GM23338 (cell line): ENCODE data around the gene CELF4. TPM values are rescaled to one million over a fixed set of nuclear protein-coding genes. Genes with fewer than 3 reads are reported as not detected.

Experiments
- ATAC-seq: fragments of 200-7000 bp; cut with Tn5 transposase; 3 replicates; pipeline ENCODE4 v1.9.1; 2020
- DNase-seq: peaks from one replicate; pipeline ENCODE4 v3.0.0-alpha.2; 2015; ENCODE audit warnings: low spot score
- H2AFZ ChIP-seq: fragments of 200-600 bp; sonication (generic); 2 replicates; pipeline ENCODE4 v1.8.0; 2016; ENCODE audit warnings: antibody characterized with exemption, mild to moderate bottlenecking, moderate library complexity
- H3F3A ChIP-seq: fragments of 200-600 bp; sonication (generic); replicated peaks from 2 replicates; pipeline ENCODE4 v1.8.0; 2017; ENCODE audit warnings: antibody characterized with exemption, mixed run types, low read depth
- H3K27ac ChIP-seq: fragments of 200-600 bp; sonication (generic); 2 replicates; pipeline ENCODE4 v1.6.1; 2016; ENCODE audit warnings: low read depth
- H3K27me3 ChIP-seq: fragments of 200-600 bp; sonication (generic); 2 replicates; pipeline ENCODE4 v1.8.0; 2016; ENCODE audit warnings: mild to moderate bottlenecking, mixed run types, moderate library complexity; ENCODE audit not compliant: insufficient read depth
- H3K36me3 ChIP-seq: fragments of 200-600 bp; sonication (generic); 2 replicates; pipeline ENCODE4 v1.8.0; 2016; ENCODE audit warnings: mild to moderate bottlenecking; ENCODE audit not compliant: insufficient read depth
- H3K4me1 ChIP-seq: fragments of 200-600 bp; sonication (generic); 2 replicates; pipeline ENCODE4 v1.8.0; 2016; ENCODE audit warnings: mild to moderate bottlenecking, moderate library complexity; ENCODE audit not compliant: insufficient read depth
- H3K4me2 ChIP-seq: fragments of 200-600 bp; sonication (generic); 2 replicates; pipeline ENCODE4 v1.7.1; 2017; ENCODE audit warnings: mixed run types
- H3K4me3 ChIP-seq: fragments of 200-600 bp; sonication (generic); 2 replicates; pipeline ENCODE4 v1.6.1; 2016; ENCODE audit warnings: mixed run types
- H3K79me2 ChIP-seq: fragments of 200-600 bp; sonication (generic); replicated peaks from 2 replicates; pipeline ENCODE4 v1.8.0; 2017; ENCODE audit warnings: mild to moderate bottlenecking; ENCODE audit not compliant: insufficient read depth
- H3K9me2 ChIP-seq: fragments of 200-600 bp; sonication (generic); 2 replicates; pipeline ENCODE4 v1.8.0; 2017; ENCODE audit not compliant: insufficient read depth
- H4K20me1 ChIP-seq: fragments of 200-600 bp; sonication (generic); replicated peaks from 2 replicates; pipeline ENCODE4 v1.8.0; 2017; ENCODE audit warnings: mild to moderate bottlenecking; ENCODE audit not compliant: insufficient read depth
- H3K27ac Mint-ChIP-seq: 2 replicates; pipeline ENCODE4 v1.8.0; 2020; ENCODE audit warnings: inconsistent platforms, mild to moderate bottlenecking, moderate library complexity, mixed read lengths
- H3K27me3 Mint-ChIP-seq: 3 replicates; pipeline ENCODE4 v1.8.0; 2022; ENCODE audit warnings: low read depth, mild to moderate bottlenecking, moderate library complexity, mixed read lengths, inconsistent platforms; ENCODE audit not compliant: insufficient read depth, poor library complexity
- H3K36me3 Mint-ChIP-seq: 3 replicates; pipeline ENCODE4 v1.8.0; 2021; ENCODE audit warnings: low read depth, mild to moderate bottlenecking, inconsistent platforms, moderate library complexity, mixed read lengths
- H3K4me1 Mint-ChIP-seq: 3 replicates; pipeline ENCODE4 v1.8.0; 2020; ENCODE audit warnings: mild to moderate bottlenecking, inconsistent platforms, mixed read lengths
- H3K4me3 Mint-ChIP-seq: 3 replicates; pipeline ENCODE4 v1.8.0; 2021; ENCODE audit warnings: moderate library complexity, mild to moderate bottlenecking, inconsistent platforms, mixed read lengths
- H3K9me3 Mint-ChIP-seq: 3 replicates; pipeline ENCODE4 v1.8.0; 2020; ENCODE audit warnings: moderate library complexity, mild to moderate bottlenecking, inconsistent platforms, mixed read lengths
- CTCF ChIP-seq, 2 experiments: fragments of 200-600 bp in 1 of 2; sonication (generic) in 1 of 2; conservative IDR thresholded peaks; 2 replicates each; pipeline versions ENCODE4 v1.5.1 to v1.6.1; 2016 to 2017; ENCODE audit warnings: antibody characterized with exemption in 2 of 2, low read depth in 2 of 2, mild to moderate bottlenecking in 2 of 2, moderate library complexity in 1 of 2
- REST ChIP-seq: IDR thresholded peaks from one replicate; pipeline ENCODE4 v1.6.1; 2018; ENCODE audit warnings: antibody characterized with exemption; ENCODE audit not compliant: unreplicated experiment
- polyA plus RNA-seq: library from polyadenylated mRNA; unstranded; fragments of >200 nt; fragmentation: Nextera tagmentation; extraction: Ambion mirVana; gene quantifications from 2 replicates; pipeline ENCODE4 v1.2.1, GENCODE V29; 2016
- total RNA-seq: library from RNA; depleted of rRNA; stranded (reverse); fragments of >200 nt; shearing (Covaris generic); gene quantifications from 2 replicates; pipeline ENCODE4 v1.2.3, GENCODE V29; 2014

CELF4 gene
- total and polyA plus RNA-seq, 2 experiments from 2014 or later: 2.6 to 6.7 TPM

GRCh38 chr18:37314534-37314933, 251.1 kb downstream of the CELF4 start:
- H3K27me3 Mint-ChIP-seq: peaks cover 8% of the 10 kb centered on the region
- peak; percentile 62 for ATAC-seq

More at GRCh38 chr18:37314534-37314933, 251.1 kb downstream of the CELF4 start:
- Mint-ChIP-seq H3K27ac (no peak overlapping the region), H3K4me3 (no peak overlapping the region), H3K9me3 (no peaks in the 10 kb centered on the region), H3K4me1 (peaks cover 3% of the 10 kb centered on the region; the same call in 1 of the 3 replicates), H3K36me3 (no peaks in the 10 kb centered on the region)
- Histone ChIP-seq H4K20me1 (no peaks in the 10 kb centered on the region), H3K4me2 (no peak overlapping the region), H3K36me3 (no peaks in the 10 kb centered on the region), H2AFZ (no peak overlapping the region), H3F3A (no peaks in the 10 kb centered on the region), H3K9me2 (no peaks in the 10 kb centered on the region), H3K4me3 (no peak overlapping the region), H3K79me2 (no peaks in the 10 kb centered on the region), H3K4me1 (no peaks in the 10 kb centered on the region), H3K27me3 (no peaks in the 10 kb centered on the region), H3K27ac (no peak overlapping the region)
- peak; percentile 38 for DNase-seq
- TF ChIP-seq REST: no peak
- TF ChIP-seq CTCF (conservative IDR thresholded peaks at IDR 0.05; ENCODE audit: low read depth in 2 of 2): peak in 1 of 2 experiments; percentile 49; a peak in 2 of 4 replicates
